AG20443 (cell line): ENCODE results near the gene SORCS2.

Source experiments
- DNase-seq: peaks from one replicate; pipeline ENCODE4 v3.0.0; 2012; ENCODE audit warnings: low spot score, mixed read lengths

The SORCS2 gene

DNA sequence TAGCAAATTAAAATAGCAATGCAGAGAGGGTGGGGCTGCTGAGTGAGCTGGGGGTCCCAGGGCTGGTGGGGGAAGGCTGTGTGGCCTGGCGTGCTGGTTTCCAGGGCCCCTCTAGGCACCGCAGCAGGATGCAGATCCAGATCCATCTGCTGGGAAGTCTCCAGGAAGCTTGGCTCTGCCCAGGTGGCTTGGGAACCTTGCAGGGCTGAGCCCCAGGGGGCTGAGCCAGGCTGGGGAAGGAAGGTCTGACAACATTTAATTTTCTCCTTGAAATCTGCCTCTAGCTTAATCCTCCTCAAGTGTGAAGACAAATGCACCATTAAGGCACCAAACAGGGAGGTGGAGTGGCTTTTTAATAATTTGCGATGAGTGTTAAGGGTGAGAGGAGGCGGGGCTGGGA, 31.7 kb downstream of the SORCS2 start:
- no peak for DNase-seq

DNA sequence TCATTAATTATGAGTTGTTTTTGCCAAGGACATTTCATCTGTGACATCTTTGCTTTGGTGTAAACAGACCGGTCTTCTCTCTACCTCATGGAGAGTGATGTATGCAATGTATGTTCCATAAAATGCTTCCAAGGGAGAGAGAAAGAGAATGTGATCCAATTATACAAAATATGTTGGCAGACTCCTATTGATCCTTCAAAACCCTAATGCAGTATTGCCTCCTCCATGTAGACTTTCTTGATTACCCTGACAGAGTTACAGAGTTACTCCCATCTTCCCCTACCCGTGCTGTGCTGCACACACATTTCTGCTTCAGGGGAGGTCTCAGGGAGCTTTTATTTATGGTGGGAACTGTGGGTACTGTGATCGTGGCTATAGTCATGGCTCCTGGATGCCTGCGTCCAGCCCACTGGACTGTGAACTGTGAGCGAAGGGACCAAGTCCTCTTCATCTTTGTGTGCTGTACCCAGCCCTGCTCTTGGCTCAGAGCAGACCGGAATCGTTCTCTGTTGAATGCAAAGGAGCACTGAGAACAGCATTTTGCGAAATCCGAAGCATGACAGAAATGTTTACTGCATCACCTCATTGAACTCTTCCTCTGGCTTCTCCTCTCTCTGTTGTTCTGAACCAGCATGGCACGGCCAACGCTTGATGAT, 32.7 kb downstream of the SORCS2 start:
- DNase-seq, result no peak

DNA sequence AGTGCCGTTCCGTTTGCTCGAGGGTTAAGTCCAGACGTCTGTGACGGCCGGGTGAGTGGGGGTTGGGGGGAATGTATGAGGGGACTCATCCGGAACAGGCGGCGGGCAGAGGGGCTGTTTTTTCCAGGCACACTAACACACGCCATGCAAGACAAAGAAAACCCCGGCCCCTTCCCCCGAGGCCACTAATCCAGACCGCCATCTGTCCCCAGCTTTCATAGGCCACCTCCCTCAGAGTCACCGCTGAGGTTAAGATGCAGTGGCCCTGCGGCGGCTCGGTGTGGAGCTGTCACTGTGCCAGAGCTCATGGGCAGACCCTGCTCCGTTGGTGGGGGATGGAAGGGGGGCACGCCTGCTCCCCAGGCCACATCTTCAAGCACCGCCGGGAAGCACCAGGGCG, 34.1 kb downstream of the SORCS2 start:
- DNase-seq, result no peak

DNA sequence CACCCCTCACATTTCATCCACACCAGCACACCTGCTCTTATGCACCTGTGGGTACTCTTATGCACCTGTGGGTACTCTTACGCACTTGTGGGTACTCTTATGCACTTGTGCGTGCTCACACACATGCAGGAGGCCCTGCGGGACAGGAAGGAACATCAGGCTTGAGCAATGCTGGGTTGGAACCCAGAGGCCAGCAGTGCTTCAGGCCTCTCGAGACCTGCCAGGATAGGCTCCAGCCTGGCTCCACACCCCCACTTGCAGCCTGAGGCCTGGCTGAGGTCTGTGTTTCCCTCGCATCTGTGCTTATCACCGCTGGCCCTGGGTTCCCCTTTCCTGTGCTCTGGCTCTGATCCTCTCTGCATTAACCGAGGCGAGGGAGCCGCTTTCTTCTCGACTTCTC, 34.7 kb downstream of the SORCS2 start:
- DNase-seq, result no peak

DNA sequence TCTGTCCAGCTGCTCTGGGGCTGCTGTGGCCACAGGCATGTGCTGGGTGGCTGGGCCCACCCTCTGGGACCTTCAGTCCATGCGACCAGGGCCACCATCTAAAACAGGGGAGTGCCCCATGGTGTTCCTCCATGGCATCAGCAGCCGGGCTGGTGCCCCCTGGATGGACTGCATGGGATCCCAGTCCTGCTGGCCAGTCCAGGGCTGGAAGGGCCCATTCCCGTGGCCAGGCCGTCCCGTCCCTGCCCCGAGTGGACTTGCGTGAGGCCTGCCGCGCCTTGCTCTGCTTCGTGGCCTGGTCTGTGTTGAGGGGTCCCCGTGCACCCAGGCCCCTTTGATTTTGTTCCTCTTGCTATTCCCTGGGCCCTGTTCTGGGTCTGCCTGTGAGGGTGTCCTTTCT, 36.4 kb downstream of the SORCS2 start:
- DNase-seq, result no peak

DNA sequence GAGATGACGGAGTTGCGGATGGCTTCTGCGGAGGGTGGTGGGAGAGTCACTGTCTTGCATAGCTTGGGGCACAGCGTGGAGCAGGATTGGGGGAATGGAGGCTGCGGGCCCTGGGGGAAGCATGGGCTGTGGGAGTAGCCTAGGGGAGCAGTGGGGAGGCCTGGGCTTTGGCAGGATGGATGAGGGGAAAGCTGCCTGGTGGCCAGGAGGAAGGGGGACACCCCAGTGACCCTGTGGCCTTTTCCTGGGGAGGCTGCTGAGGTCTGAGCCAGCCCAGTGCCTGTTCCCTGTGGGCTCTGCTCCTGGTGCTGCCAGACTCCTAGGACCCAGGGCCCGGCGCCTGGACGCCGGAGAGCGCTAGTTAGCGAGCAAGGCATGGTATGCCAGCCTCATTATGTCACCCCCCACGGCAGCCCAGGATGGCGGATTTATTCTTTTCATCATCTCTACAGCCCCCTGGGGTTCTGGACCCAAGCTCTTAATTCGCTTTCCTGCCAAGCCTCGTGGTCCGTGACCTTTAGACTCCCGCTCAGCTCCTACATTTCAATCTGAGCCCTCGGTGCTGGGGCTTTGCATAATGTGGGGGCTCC, 39.8 kb downstream of the SORCS2 start:
- DNase-seq, result no peak

DNA sequence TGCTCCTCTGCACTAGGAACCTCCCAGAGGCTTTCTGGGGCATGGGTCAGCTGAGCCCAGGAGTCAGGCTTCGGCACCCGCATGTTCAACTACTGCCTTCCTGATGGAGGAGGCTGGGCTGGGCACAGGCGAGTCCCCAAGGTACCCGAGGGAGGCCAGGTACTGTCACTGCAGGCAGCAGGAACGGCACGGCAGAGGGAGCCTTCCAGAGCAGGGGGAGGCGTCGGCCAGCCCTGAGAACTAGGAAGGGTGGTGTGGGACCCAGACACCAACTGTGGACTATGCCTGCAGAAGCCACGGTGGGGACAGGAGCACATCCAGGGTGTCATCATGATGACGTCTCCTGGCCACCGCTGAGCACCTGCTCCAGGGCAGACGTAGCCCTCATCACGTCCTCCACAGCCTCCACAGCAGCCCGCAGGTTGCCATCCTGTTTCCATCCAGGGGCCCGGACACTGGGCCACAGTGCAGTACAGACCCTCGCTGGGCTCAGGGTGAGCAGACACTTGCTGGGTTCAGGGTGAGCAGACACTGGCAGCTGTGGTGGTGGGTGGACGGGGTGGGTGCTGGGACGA, 40.8 kb downstream of the SORCS2 start:
- no peak for DNase-seq

DNA sequence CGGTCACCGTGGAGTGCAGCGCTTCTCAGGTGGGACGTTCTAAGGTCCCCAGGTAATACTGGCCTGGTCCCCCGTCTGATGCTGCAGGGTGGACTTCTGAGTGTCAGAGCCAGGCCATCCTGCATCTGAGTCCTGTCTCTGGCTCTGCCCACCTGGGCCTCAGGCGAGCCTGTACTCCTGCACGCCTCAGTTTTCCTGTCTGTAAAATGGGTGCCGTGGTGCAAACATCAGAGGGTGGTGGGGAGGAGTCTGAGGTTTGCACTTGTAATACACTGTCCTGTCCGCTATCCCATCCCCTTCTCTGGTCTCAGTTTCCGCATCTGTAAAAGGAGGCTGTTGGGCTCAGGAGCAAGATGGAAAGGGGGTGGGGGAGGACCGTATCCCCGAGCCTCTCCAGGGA, 41.3 kb downstream of the SORCS2 start:
- no peak for DNase-seq

DNA sequence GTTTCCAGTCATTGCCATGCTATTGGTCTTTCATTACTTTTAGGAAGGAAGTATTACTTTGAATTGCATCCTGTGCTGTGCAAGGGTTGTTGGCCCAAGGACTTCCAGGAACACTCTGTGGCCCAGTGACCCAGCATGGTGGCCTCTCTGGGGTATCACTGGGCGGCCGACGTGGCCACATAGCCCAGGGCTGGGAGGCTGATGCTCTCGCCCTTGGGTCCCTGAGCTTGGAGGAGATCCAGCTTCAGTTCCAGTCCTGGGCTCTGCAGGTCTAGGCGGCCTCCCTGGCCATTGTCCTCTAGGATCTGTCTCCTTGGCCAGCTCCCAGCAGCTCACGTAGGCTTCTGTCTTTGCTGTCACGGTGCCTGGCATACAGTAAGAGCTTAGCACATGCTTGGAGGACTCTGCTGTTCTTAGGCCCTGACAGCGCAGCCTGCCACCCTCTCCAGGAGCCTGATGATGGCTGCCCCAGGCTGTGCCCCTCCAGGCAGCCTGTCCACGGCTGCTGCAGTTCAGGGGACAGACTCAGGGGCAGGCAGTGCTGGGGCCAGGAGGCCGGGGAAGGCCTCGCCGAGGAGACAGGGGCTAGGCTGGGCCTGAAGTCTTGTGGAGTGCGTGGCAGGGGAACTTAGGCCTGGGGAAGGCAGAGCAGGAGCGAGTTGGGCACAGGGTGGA, 42.2 kb downstream of the SORCS2 start:
- DNase-seq, result no peak

DNA sequence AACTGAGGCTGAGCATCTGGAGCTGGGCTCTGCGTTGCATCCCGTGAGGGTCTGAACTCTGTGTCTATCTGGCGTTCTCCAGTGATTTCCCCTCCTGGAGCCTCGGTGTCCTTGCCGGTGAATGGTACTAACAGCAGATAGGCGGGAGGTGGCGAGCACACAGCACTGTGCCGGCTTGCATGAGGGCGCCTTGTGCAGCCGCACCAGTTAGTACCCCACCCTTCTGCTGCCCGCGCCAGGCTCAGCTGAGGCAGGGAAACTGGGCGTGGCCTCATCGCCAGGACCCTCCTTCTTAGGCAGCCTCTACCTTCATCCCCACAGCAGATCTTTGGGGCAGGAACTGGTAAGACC, 42.7 kb downstream of the SORCS2 start:
- DNase-seq, result no peak

DNA sequence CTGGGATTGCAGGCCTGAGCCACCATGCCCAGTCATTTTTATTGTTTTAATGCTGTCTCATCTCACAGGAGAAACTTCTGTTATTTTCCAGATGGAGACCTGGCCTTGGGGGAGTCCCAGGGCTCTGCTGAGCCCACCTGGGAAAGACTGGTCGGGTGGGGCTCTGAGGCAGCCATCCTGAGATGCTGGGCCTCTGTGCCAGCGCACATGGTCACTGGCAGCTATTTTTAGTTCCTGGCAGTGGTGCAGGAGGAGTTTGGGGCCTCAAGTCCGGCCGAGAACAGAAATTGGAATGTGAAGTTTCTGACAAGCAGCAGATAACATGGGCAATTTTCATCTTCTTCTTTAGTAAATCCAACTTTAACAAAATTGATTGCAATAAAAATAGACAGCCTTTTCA, 44.5 kb downstream of the SORCS2 start:
- DNase-seq, result peak; percentile 50

DNA sequence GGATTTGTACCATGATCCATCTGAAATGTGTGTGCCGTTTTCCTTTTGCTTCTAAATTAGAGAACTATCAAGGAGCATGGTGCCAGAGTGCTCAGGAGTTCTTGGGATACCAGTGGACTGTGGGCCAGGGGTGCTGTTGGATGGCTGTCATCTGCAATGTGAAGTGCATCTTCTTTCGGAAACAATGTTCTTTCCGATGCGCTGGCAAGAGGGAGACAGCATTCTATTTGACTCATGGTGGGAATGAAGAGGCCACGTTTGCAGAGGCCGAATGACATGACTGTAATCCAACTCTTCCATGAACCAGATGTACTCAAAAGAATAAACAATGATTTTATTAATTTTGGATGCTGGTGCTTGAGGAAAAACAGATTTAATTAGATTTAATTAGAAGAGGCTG, 45.5 kb downstream of the SORCS2 start:
- peak; percentile 61 for DNase-seq

DNA sequence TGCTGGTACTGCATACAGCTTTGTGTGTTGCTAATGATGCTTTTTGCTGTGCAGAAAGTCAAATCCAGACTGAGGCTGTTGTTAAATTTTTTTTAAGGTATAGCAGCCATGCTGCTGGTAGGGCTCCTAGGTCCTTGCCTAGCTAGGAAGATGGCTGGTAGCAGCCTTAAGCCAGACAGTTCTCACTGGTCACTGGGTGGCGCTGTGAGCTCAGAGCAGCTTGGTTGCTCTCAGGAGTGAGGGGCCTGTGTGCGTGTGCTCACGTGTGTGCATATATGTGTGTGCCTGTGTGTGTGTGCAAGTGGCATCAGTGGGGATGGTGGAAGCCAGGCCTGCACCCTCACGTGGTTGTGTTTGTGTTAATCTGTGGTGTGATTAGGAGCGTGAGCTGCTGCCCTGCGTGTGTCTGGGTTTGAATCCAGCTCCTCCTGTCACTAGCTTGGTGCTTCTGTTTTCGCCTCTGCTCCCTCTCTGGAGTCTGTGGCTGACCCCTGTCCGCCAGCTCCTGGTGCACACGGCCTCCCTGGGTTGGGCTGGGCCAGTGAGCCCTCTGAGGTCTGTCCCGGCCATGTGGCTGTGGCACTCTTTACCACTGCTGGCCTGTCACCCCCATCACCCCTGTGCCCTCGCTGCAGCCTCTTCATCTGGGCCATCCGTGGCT, 46.1 kb downstream of the SORCS2 start:
- DNase-seq, result no peak

DNA sequence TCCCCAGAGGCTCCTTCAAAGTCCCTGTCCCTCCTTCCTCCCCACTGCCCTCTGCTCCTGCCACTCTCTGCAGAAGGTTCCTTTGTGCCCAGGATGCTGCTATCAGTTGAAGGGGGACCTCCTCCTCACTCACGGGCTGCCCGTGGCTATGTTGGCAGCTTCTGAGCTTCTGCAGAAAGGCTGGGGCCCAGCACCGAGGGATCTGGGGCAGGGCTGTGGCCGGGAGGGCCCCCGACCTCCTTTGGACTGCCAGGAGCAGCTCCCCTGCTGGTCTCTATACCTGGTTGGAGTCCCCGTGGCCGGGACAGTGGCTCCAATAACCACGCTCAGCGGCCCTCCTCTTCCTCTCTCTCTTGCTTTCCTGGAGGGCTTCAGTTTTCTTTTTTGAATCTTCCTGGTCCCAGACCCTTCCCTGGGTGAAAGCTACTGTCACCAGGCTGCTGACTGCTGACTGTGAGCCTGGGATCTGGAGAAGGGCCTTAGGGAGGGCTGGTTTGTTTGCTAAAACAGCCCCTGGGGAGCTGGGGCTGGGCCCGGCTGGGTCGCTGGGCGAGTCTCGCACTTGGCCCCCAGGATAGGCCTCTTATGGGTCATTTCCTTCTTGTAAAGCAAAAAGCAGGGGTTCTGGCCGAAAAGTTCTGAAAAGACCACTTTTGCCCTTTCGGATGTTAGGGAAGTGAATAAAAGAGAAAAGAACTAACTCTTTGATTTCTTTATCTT, 46.9 kb downstream of the SORCS2 start:
- no peak for DNase-seq

DNA sequence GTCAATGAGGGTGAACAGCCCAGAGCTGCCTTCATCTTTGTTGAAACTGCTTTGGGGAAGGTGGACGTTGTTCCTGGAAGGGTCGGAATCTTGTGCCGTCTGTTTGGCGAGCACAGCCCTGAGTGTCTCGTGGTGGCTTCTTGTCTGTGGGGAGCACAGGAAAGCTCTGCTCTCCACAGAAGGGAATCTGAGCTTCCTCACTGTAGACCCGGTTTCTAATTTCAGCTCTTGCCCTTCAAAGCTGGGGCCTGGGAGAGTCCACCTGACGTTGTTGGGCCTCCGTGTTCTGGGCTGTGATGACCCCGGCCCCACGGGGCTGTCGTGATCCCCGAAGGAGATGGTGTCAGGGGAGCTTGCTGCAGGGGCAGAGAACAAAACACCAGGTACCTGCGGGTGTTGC, 47.5 kb downstream of the SORCS2 start:
- DNase-seq, result no peak

DNA sequence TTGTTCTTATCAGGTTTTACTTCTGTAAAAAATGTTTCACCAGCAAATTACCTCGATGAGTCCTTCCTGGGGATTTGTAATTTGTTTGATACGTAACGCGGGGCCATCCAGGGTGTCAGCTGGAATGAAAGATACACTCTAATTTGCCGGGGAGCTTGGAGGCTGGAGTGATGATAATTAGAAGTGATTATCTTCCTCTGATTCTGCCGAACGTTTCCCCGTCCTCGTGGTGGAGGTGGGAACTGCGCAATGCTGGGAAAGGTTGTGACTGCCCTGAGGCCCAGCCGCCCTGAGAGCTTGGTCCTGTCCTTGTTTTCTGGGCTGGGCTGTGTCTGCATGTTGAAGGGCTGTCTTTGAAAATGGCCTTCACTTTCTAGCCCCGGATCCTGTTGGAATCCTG, 48.0 kb downstream of the SORCS2 start:
- DNase-seq, result no peak

DNA sequence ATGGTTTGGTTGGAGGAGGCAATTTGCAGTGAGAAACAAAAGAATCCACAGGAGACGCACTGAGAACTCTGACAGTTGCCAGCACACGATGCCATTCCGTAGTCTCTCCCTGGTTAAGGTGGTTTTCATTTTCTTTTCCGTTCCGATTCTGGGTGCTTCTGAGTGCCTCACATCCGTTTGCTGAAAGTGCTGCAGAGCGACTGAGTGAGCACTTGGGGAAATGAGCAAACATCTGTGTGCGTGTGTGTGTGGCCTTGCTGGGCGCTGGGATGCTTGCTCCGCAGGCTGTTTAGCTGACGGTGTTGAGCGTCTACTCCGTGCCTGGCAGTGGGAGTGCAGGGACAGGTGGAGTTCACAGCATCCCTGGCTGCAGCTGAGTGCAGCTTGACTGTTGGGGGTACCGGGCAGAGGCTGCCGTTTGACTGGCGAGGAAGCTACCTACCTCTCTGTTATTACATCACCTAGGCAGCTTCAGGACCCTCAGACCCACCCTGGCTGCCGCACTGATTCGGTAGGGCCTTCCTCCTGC, 49.3 kb downstream of the SORCS2 start:
- no peak for DNase-seq

DNA sequence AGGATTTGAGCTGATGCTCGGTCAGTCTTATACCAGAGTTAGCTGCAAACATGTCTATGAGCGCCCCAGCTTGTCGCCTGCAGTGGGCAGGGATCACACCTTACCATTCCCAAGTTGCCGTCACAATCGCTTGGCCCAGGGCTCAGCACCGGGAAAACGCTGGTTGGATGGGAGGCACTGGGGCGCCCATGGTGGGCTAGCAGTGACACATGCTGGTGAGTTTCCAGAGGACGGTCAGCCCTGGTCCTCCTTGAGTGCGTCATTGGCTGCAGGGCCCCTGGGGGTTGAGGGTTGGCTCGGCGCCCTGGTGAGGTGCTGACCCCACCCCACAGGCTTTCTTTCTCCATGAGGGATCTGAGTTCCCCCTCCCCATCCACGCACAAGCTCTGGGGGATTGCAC, 50.4 kb downstream of the SORCS2 start:
- no peak for DNase-seq

DNA sequence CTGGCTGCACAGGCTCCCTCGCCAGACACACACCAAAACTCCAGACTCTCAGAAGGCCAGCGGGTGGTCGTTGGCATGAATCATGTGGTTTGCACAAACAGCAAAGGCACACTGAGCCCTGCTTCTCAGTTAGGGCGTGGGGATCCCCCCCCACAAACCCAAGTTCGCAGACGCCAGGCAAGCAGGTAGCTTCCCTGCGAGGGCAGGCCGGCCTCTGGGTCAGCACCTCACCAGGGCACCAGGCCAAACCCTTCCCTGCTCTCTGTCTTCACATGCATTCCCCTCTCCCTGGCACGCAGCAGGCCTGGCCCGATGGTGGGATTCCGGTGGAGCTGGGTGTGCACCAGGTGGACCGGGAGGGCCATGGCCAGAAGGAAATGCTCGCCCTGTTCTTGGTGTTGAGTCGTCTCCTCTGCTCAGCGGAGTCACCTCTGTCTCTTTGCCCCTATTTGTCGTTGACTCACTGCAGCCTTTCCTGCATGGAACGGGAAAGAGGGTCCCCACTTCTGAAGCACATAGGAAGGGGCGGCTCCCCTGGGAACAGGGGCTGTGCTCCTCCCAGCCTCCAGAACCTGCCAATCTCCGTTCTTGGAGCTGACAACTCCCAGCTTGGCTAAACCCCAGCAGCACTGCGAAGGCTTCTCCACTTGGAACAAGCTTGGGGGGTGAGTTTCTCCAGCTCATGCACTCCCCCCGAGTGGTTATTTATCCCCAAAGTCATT, 51.4 kb downstream of the SORCS2 start:
- DNase-seq, result no peak

DNA sequence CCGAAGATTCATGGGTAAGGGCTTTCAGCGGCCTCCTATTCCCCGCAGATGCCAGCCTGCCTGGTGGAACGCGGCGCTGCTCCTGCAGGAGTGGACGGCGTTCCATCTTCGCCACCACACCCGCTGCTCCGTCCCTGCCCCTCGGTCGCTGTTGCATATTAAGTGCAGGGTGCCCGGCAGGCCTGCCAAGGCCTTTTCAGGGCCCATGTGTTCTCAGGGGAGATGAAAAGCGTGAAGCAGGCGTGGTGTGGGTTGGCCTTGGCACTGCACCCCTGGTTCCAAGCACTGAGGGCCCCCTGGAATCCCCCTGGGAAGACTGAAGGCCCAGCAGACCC, 52.0 kb downstream of the SORCS2 start:
- DNase-seq, result no peak

DNA sequence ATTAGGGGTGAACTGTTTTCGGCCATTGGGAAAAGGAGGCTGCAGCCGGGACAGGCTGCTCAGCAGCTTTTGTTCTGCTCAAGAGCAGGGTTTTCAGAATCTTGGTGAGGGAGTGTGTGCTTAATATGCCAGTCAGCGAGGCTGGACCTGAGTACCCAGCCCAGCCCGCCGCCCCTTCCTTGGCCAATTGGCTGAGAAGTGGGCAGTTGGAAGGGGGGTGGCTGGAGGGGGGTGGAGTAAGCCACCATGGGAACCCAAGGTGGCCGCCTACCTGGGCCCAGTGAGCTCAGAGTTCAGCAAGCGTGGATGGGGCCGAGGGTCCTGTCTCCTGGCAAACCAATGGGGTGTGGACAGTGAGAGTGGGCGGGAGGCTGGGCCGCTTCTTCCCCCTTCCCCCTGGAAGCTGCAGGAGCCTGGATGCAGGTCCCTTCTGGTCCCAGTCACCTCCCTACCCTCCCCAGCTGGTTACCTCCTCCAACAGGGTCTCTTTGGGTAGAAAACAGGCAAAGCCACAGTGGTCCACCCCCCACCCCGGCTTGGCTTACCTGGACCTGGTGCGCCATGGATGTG, 52.5 kb downstream of the SORCS2 start:
- DNase-seq, result no peak
